Measurements from ENCODE around the gene CREG2.

Gene CREG2

DNA sequence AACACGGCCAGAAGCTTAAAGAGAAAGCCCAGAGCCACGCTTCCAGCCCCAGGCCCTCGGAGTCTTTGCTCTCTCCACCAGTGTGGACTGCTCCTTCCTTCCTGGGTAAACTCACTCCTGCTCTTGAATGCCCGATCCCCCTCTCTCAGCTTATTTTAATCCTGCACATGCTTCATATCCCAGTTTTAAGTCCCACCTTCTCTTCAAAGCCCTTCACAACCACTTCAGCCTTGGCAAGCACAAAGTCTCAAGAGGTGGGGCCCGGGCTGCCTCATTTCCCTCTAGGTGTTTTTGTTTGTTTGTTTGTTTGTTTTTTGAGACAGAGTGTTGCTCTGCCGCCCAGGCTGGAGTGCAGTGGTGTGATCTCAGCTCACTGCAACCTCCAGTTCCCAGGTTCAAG is 21.6 kb upstream of the CREG2 start:
- no peak for DNase-seq (ENCODE audit: low read depth)

DNA sequence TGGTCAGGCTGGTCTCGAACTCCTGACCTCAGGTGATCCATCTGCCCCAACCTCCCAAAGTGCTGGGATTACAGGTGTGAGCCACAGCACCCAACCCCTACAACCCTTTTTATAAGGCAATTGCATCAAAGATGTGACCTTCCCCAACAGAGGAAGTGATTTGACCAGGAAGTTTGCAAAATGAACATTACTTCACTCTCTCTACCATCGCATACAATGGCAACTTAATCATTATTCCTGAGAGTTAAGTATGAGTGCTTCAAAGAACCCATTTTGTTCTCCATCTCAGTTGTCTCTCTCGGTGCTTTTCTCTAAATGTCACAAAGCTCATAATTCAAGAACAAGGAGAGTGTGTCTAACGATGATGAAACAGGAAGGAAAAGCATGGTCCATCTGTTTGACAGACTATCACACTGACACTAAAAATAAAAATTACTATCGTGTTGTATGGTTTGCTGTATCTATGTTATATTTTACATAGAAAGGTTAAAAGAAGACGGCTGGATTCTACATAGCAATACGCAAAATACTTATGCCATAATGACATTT is 18.1 kb upstream of the CREG2 start:
- no peak for DNase-seq (ENCODE audit: low read depth)

DNA sequence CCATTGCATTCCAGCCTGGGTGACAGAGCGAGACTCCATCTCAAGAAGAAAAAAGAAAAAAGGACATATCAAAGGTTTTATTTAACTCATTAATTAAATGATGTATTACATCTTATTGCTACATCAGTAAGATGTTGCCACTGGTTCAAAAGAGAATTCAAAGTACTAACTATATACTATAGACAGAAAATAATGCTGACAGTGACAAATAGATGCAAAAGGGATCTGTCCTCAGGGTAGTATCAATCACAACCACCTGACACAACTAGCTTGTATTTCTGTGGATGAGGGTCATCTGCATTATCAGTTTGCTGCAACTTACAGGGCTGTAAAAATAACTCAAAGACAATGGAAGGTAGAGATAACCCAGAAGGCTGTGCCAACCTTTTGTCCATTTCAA is 16.4 kb upstream of the CREG2 start:
- DNase-seq (ENCODE audit: low read depth) = no peak

DNA sequence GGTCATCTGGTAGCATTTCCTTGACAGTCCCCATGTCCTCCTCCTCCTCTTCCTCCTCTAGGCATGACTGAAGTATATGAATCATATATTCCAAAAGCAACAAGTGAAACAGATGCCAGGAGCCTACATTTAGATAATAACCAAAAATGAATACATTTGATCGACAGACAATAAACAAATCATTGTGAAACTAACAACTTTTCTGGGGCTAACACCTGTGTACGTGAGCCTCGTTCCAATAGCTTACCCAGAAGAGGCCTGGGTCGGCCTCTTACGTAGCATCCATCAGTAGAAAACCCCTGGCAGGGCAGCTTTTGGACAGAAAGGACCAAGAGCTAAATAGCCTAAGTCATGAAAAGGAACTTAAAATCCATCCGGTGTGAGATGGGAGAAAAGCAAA is 15.3 kb upstream of the CREG2 start:
- DNase-seq (ENCODE audit: low read depth) = no peak

DNA sequence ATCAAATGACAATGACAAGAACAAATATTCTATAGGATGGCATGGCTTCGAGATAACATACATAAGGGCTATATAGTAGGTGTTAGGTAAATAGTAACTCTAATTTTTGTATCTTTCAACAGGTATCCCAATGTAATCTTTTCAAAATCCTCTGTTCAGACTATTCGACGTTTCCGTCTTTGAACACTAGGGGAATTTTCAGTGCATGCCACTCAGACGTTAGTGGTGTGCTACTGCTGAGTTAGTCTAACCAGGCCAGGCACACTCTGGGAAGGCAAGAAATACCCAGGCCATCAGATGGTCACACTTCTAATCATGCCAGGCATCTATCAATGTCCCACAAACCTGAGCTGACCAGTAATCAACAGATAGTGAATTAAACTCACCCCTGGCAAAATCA is 14.6 kb upstream of the CREG2 start:
- DNase-seq (ENCODE audit: low read depth) = no peak

DNA sequence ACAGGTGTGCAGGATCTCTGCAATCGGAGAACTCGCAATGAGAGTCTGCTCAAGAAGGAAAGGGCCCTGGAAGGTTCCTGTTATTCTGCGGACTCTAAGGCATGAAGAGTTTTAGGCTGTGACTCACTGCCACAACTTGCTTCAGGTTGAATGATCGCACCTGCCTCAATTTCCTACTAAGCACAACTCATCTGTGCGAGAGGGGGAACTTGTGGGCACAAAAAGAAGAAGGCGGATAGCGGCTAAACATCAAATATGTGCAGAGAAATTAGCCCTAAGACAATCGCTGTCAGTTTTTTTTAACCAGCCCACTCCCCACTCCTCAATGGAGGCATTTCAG is 14.0 kb upstream of the CREG2 start:
- no peak for DNase-seq (ENCODE audit: low read depth)

DNA sequence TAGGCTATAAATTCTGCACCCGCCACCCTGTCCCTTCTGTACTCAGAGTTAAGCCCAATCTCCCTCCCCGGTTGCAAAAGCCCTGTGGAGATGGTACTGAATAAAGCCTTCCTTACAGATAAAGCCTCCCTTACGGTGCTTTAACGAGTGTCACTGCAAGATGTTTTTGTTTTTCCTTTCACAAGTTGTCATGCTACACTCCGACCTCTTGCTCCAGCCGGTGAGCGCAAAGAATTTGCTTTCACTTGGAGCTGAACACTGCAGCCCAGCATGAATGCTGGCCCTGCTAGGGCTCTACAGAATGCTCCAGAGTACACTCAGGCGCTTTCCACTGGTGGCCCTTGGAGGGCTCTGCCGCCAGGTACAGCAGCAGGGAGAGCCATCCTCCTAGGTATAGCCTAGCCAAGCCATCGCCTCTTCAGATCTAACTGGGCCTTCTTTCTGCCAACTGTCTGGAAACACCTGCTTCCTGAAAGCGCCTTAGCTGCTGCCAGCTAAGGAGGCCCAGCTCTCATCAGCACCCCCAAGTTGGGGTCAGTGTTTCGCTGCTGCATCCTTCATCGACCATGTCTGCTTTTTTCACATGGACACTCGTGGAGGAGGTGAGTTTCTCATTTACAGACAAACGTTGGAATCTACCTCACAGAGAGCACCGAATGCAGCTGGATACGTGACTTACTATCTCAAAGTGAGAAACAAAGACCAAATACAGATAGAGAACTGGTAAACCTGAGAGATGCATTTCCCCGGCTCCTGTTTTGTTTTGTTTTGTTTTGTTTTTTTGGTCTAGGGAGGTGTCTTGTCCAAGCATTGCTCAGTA is 13.4 kb upstream of the CREG2 start:
- DNase-seq (ENCODE audit: low read depth) = no peak

DNA sequence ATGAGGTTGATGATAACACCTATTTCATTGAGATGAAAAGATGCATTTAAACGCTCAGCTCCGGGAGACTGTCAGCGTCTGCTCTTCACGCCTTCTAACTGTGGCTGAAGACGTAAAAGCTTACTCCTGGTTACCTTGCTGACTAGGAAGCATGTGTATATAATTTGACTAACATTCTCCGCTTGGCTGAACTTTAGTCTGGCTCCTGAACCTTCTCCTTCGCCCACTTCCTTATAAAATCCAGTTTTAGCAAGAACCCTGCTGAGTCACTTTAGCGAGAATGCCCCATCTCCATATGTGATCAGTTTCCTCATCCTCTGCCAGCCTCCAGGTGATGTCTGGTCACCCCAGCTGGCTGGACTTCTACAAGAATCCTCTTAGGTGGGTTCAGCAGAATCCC is 12.7 kb upstream of the CREG2 start:
- DNase-seq (ENCODE audit: low read depth) = no peak

DNA sequence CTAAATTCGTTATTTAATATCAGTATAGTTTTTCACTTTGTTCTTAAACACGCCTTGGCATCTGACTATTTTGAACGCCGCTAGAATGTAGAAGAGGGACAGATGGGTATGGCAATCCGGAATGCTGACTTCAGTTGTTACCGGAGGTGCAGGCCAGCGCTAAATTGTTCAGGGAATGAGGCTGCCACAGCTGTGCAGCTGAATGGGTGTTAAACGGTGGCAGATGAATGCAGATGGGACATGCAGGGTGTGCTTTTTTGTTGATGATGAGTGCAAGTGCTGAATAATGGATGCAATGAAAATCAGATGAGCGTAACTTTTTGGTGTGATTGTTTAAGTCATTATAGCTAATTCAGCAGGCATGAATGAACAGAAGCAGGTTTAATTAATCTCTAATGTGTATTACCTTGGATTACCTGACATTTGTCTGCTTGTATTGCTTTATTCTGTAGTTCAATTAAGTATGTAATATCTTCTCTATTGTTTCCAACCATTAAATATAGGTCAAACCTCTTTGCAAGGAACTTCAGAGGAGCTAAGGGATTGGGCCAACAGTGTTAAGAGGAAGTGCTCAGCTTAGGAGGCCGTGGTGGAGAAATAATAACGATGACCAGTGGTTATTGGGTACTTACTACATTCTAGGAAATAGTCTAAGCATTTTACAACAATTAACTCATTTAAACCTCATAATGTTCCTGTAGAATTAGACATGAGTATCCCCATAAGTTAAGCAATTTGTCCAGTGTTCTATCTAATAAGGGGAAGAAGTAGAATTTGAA is 11.9 kb upstream of the CREG2 start:
- no peak for DNase-seq (ENCODE audit: low read depth)

DNA sequence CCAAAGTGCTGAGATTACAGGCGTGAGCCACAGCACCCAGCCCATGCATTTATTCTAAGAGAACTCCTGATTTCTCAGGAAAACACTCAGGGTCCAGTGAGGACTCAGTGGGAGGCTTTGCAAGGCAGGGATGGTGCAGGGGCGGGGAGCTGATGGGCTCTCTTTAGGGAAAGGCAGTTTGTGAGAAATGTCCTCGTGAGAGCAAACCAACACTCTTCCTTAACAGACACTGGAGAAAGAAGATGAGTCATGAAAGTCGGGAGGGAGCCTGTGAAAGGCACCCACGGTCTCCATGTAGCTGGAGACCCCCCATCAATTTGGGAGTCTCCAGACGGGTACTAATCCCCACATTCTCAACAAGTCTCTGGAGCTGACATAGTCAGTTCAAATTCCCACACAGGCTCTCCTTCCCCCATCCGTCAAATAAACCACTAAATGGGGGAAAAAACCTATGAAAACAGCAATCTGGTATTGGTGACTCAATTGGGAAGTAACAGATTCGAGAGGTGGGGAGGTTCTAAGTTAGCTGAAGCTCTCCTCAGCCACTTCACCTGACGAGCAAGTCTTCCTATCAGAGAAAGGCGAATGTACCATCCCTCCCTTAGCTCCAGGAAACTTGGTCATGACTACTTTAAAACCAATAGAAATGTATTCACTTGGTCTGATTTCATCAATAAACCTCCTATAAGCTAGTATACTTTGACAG is 11.0 kb upstream of the CREG2 start:
- DNase-seq (ENCODE audit: low read depth) = no peak

DNA sequence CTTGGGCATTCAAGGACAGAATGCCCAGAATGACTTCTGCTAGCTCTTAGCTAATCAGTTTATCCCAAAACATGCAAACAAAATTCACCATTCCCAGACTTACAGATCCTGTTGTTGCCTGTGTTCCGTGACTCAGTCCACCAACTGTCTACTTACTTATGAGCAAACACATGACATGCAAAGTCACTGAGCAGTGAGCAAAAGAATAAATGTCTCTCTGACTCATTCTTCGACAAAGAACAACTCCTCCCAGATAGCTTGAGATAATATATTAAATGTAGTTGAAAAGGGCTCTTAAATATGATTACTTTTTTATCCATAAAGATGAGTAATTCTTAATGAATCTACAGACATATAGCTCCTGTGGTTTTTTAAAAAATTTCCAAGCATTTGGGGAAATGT is 9.0 kb upstream of the CREG2 start:
- peak; percentile 81 for DNase-seq (ENCODE audit: low read depth)

DNA sequence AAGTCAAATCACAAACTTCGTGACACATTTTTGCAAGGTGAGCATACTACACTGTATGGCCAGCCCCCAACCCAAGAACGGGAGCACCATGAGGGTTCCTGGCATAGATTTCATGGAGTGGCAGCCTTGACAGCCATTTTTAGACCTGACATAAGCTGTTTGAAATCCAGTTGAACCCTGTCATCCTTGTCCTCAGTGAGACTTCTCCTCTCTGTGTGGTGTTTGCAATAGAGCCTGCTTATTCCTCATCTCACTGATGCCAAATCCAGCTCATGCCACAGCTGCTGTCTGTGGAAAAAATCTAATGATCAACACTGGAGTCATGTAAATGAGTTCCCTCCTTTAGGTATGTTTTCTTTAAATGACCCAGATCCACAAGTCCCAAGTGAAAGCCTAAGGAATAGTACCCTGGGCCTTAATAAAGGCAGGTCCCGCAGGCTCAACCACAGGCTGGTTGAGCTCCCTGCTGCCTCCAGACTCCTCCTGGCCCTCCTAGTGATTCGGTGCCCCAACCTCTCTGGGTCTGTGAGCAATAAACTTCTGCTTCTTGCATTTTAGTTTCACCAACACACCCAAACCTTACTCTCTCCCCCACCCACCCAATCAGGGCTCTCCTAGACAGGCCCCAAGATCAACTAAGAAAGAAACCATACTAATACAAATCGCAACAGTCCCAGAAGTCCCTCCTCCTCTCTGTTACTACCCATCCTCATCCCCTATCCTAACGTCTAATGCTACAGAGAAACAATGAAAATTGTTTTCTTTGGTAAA is 8.4 kb upstream of the CREG2 start:
- no peak for DNase-seq (ENCODE audit: low read depth)

DNA sequence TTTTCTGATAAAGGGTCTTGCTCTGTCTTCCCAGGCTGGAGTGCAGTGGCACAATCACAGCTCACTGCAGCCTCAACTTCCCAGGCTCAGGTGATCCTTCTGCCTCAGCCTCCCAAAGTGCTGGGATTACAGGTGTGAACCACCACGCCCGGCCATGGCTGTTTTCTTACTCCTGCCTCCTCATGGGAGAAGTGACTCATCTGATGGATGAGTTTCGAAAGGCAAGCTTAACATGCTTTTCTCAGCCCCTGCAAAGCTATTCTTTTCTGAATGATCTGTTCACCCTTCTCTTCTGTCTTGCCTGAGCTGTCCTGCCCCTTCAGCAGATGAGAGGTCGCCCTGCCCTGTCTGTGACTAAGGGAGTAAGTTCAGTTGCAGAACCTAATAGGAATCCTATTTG is 929 bp upstream of the CREG2 start:
- DNase-seq (ENCODE audit: low read depth) = no peak

DNA sequence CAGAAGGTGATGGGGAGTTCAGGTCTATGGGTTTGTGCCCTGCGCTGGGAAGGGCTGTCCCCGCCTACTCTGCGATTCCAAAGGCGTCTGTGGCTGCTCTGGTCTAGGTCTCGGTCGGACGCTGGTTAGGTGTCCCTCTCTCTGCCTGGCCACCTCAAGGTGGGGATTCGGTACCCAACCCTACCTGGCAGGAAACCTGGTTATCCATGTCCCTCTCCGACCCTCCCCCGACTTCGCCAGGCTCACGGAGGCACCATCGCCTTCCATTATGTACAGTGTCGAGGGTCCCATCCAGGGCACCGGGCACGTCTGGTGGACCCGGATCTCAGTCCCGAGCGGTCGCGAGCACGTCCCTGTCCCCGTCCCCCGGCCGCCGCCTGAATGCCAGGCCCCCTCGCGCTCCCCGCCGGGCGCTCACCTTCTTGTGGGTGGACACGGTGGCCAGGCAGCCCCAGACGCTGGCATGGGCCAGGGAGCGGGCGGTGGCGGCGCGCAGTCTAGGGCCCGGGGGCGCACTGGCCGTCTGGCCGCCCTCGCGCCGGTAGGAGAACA is 628 bp downstream of the CREG2 start:
- DNase-seq (ENCODE audit: low read depth) = no peak

DNA sequence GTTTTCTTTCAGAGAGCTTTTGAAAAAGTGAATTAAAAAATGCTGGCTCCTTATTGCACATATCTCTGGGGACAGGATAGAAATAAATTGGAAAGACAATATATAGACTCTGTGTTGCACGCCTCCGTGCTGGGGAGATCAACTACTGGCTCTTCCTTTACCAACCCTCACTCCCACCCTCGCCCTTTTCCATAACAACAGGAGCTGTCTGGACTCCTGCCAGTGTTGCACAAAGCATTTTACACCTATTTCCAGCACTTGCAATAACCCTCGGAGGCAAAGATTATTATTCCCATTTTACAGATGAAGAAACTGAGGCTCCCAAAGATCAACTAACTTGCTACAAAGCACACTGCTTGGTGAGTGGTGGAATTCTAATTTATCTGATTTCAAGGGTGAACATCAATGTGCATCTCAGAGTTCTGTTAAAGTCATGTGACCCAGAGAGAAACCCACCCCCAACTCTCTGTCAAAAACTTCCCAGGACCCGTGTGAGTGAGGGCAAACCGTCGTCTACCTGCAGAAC is 4.2 kb downstream of the CREG2 start:
- no peak for DNase-seq (ENCODE audit: low read depth)

DNA sequence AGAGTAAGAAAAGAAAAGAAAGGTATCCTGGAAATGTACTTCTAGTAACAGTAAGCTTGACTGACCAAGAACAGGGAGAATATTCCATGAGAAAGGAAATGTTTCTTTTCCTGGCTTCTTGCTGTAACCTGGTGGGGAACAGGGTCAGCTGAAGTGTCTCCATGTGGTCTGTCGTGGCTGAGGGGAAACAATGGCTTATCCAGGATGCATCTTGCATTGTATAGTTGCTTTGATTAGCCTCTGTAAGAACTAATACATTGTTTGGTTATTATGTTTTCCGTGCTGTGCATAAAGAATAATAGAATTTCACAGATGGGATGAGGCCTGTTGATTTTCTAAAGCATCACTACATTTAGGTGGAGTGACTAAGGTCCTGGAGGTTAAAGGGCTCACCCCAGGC is 4.9 kb downstream of the CREG2 start:
- no peak for DNase-seq (ENCODE audit: low read depth)

DNA sequence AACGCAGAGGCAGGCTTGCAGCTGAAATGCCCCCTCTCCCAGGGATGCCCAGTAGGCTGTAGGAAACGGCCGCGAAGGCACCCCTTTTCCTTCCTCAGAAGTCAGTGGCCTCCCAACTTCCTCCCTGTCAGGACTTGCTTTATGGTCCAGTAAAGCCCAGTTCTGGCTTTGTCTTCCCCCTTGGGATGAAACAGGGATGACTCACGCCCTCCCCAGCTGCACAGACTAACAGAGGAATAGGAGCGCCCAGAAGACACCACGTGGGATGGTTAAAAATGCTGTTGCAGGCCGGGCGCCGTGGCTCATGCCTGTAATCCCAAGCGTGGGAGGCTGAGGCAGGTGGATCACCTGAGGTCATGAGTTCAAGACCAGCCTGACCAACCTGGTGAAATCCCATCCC is 6.9 kb downstream of the CREG2 start:
- peak; percentile 31 for DNase-seq (ENCODE audit: low read depth)

DNA sequence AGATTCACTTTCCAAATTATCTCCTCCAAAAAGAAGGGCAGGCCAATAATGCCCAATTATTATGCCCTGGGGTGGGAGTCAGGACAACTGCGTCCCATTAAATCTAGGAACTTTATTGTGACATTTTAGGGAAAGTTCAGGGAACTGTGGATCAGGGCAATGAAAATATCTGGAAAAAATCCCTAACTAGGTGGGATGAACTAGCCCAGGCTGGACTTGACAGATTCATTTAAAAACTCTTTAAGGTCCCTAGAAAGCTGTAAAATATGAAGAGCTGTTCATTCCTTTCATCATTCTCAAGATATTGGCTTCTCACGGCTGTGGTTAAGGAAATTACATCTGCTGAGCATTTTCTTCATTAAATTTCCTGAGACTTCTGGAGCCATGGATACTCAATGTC is 8.2 kb downstream of the CREG2 start:
- no peak for DNase-seq (ENCODE audit: low read depth)

DNA sequence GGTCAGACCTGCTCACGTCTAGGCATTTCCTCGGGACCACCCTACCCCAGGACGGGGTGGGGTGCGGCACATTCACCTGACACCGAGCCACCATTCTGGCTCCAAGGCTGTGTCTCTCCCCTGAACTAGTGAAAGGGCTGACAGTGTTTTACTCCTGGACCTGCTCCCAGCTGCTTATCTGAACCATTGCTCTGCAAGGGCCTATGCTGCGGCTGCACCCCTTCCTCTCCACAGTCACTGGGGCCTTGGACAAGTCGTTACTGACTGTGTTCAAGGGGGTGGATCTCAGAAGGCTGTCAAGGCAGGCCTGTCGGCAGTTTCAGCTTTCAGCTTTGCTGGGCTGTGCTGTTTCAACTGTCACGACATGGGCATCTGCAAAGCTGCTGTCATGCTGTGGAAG is 11.7 kb downstream of the CREG2 start:
- DNase-seq (ENCODE audit: low read depth) = no peak

DNA sequence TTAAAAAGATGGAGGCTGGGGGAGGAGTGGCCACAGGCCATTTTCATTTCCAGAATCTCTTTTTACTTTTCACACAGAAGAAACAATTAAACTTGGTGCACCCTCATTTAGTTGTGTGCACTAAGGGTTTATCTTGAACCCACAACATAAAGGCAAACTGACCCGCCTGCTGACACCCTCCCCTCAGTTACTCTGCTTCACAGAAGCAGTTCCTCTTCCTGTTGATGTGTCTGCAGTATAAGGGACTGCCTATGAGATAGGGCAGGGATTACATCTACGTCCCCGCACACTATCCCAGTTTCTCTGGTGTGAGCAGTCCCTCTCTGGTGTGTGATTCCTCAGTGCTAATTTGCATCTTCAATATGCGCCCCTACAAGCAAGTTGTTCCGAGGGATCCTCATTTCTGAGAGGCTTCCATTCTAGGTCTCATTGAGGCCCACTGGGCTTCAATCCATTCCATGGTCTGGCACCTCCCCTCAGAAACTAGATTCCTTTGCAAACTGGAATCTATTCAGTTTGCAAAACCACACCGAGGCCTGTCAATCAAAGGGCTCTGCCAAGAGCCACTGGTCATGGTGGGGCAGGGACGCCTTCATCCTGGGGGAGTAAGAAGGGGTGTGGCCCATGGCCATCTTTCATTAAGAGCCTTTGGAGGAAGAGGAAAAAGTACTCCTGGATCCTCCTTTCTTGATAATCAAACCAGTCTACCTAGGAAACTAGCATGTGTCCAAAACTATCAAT is 12.3 kb downstream of the CREG2 start:
- DNase-seq (ENCODE audit: low read depth) = no peak

DNA sequence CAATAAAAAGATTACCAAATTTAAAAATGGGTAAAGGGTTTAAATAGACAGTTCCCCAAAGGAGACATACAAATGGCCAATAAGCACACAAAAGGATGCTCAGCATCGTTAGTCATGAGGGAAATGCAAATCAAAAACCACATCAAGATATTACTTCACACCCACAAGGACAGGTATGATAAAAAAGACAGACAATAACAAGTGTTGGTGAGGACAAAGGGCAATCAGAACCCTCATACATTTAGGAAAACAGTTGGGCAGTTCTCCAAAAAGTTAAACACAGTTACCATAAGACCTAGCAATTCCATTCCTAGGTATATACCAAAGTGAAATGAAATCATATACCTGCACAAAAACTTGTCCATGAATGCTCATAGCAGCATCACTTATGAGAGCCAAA is 14.5 kb downstream of the CREG2 start:
- DNase-seq (ENCODE audit: low read depth) = no peak

Measured in GM04503 (cell line).